Activated CD4-positive, alpha-beta T cell treated with anti-CD3 and anti-CD28 coated beads, Interleukin-2, amount 50 U/mL, for 1 hour (primary cell): ENCODE data around the gene BMP6.

ENCODE experiments used
- DNase-seq: peaks from one replicate; pipeline ENCODE4 v3.0.0-alpha.2; 2020

The BMP6 gene

DNA sequence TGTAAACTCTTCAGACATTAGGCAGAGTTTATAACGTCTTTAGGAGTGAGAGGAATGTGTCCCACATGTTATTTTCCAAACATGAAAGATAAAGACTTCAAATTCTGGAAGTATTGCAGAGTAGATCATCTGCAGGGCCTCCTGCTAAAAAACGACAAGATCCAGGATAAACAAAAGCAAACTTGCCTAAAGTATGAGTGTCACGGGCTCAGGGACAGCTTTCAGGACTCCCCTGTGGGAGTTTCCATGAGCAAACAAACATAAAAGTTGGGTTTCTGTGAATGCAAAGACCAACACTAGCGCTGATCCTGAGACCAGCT lies 107.8 kb downstream of the BMP6 start:
- DNase-seq, result no peak

DNA sequence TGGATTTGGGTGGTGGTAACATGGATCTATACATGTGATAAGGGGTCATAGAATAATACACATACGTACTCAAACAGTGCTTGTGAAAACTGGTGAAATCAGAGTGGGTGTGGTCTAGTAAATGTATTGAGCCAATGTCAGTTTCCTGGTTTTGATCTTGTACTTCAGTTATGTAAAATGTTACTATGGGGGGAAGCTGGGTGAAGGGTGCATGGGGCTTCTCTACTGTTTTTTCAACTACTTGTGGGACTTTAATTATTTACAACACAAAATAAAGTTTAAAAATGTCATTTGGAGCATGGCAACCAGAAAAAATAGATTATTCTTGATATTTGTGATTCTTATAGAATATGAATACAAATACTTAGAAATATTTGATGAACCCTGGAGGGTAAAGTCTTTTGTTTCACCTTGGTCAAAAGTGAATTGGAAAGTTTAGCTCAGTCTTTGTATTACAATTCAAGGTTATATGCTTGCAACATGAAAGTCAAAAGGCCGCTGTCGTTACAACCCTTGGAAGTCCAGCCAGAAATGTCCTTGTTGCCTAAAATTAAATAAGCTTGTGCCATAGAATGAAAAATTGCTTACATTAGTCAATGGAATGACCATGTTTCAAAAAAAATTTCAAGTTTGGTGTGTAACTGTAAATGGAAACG lies 110.6 kb downstream of the BMP6 start:
- no peak for DNase-seq

GRCh38 chr6:7841781-7842468 lies 116.0 kb downstream of the BMP6 start:
- DNase-seq, result no peak

DNA sequence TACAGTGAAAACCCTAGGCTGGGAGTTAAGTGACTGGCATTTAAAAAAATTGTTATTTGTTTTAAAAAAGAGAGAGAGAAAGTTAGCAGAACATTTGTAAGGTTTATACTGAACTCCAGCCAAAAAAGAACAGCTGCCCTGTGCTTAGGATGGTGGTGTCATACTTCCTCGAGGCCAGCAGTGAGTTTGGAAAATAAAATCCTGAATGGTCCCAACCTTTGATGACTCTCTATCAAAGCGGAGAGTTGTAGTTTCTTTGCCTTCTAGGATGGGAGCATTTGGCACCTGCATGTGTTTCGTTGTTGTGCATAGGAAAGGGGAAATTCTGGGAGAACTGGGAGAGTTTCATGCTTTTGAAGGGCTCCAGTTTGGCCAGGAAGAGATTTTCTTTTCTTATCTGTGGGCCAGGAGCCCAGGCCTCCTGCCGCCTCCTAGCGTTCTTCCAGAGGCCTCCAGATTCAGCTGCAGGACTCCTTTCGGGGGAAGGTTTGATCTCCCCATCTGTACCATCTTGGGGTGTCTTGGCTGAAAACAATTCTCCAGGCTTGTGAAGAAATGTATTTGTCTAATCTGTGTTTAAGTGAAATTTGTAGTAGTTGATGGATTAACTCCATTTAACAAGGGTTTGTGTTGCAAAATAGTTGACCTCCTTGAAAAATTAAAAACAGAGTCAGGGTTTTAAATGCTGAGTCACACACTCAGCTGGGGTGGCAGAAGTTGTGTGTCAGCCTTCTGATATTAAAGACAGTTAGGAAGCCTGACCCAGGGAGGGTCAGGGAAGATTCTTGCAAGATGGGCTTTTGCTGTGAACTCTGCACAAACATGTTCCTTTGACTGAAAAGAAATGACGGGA lies 121.3 kb downstream of the BMP6 start:
- no peak for DNase-seq

GRCh38 chr6:7848229-7848628 lies 122.3 kb downstream of the BMP6 start:
- no peak for DNase-seq

DNA sequence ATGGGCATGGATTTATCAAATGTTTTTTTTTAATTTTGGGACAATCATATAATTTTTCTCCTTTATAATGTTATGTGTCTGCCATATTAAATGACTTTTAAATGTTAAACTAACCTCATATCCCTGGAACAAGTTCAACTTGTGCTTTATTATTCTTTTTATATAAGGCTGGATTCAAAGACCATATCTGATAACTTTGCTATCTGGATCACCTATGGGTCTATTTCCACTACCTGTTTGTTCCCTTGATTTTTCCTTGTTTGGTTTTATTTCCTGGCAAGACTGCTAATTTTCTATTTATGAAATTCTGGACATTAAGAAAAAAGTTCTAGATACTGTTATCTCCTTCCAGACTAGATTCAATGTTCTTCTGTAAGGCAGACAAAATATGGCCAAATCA lies 125.9 kb downstream of the BMP6 start:
- no peak for DNase-seq

GRCh38 chr6:7859591-7859990 lies 133.7 kb downstream of the BMP6 start:
- DNase-seq, result no peak

DNA sequence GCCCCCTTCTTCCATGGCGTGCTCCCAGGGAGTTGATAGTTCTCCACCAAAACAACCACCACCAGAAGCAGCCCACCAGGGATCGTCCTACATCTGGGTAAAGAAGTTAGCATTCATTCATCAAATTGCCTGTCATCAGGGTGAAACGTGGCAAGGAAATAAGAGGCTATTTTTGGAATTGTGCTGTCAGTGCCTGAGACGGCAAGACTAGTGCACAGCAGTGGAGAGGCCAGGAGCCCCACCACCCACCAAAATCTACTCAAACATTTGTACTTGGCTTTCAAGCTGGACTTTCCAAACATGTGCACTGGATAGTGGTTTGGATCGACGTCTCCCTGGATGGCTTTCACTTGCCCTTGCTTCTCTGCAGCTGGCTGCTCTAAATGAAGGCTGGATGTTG lies 139.9 kb downstream of the BMP6 start:
- no peak for DNase-seq

DNA sequence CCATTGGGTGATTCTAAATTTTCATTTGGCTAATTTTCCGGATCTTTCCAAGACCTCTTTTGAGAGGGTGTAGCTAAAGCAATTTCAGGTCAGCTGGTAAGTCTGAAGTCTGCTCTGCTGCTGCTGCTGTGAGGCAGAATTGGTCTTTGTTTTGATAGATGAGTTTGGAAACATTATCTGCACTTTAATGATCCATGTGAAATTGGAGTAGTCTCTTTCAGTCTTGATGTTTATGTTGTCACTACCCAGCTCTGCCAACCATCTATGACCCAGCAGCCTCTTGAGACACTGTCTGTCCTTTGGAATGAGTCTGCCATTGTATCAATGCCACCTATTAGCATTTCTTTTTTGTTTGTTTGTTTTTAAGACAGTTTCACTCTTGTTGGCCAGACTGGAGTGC lies 140.6 kb downstream of the BMP6 start:
- no peak for DNase-seq

DNA sequence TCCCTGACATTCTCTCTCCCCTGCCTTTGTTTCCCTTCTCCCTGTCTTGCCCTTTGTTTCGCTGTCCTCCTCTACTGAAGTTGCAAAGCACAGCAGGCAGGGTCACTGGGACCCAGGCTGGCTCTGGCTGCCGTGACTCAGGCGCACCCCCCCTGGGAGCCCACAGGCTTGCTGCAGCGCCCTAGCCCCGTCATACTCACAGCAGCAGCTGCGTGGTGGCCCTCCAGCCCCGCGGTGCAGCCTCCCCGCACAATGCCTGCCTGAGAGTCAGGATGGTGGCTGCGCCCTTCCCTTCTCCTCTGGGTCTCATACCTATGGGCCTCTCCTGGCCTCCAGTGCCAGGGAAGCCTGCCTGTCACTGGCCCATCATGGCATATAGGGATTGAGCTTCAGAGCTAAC lies 143.0 kb downstream of the BMP6 start:
- DNase-seq, result no peak

GRCh38 chr6:7878401-7878964 lies 152.6 kb downstream of the BMP6 start:
- DNase-seq, result no peak

- DNase-seq, result no peak
Observed at GRCh38 chr6:7879043-7879442, 153.1 kb downstream of the BMP6 start.

DNA sequence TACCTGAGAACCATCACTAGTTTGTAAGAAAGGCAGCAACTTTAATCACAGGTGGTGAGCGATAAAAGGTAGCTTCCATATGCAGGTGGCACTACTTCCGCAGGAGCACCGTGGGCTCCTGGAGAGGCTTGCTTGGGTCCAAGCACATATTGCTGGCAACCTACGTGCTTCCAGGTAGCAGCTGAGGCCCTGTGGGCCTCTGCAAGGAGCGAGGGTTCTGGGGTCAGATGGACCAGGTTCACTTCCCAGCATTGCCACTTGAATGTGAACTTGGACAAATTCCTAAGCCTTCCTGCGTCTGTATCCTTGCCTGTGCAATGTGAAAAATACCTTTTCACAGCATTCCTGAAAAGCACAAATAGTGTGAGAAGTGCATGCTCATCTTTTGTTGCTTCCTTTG lies 153.7 kb downstream of the BMP6 start:
- DNase-seq, result no peak

DNA sequence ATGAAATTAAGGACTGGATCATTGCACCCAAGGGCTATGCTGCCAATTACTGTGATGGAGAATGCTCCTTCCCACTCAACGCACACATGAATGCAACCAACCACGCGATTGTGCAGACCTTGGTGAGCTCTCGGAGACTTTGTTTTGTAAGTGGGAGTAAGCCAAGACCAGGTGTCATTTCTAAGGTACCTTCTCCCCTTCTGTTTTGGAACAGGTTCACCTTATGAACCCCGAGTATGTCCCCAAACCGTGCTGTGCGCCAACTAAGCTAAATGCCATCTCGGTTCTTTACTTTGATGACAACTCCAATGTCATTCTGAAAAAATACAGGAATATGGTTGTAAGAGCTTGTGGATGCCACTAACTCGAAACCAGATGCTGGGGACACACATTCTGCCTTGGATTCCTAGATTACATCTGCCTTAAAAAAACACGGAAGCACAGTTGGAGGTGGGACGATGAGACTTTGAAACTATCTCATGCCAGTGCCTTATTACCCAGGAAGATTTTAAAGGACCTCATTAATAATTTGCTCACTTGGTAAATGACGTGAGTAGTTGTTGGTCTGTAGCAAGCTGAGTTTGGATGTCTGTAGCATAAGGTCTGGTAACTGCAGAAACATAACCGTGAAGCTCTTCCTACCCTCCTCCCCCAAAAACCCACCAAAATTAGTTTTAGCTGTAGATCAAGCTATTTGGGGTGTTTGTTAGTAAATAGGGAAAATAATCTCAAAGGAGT lies 154.2 kb downstream of the BMP6 start:
- no peak for DNase-seq

- no peak for DNase-seq
Observed at GRCh38 chr6:7880718-7881107, 154.8 kb downstream of the BMP6 start.

GRCh38 chr6:7881765-7882500 lies 156.0 kb downstream of the BMP6 start:
- DNase-seq, result no peak

GRCh38 chr6:7882505-7883257 lies 156.8 kb downstream of the BMP6 start:
- DNase-seq, result no peak

GRCh38 chr6:7883381-7883780 lies 157.5 kb downstream of the BMP6 start:
- no peak for DNase-seq

DNA sequence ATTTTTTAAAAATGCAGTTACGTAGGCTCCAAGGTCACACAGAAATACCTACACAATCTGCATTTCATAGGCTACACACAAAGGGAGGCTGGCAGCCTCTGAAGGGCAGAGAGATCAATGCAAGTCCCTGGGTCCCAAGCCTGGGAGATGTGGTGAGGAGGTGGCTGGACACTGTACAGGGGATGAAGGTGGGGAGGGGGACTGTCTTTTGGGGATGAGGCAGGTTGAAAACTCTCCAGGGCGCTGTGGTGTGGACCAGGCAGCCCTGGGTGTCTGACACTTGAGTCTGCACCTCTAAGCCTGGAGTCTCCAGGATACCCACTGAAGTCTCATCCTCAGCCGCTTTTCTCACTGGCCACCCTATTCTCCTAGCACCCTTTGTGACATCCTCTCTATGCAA lies 160.2 kb downstream of the BMP6 start:
- DNase-seq, result no peak

GRCh38 chr6:7887278-7887991 lies 161.5 kb downstream of the BMP6 start:
- no peak for DNase-seq
